ENCODE data around the gene FGF14. TPM values are rescaled to one million over a fixed set of nuclear protein-coding genes. Genes with fewer than 3 reads are reported as not detected.

Gene FGF14
- total RNA-seq, 2 experiments from 2014 or later = not detected

GRCh38 chr13:101708115-101708514 is 693.7 kb downstream of the FGF14 start:
- H3K4me3 ChIP-seq (ENCODE audit: low read depth, low read length, poor library complexity, severe bottlenecking) = no peak overlapping the region
- H3K79me2 ChIP-seq (ENCODE audit: insufficient read depth, low read depth, low read length) = no peaks in the 10 kb centered on the region
- no peaks in the 10 kb centered on the region for H3K4me1 ChIP-seq (ENCODE audit: insufficient read depth, low read length, poor library complexity, severe bottlenecking)
- TF ChIP-seq CTCF (conservative IDR thresholded peaks at IDR 0.05; ENCODE audit: low read length) (no peak), EZH2phosphoT487 (IDR thresholded peaks at IDR 0.05; ENCODE audit: borderline replicate concordance, low read depth, low read length) (no peak)
- no peak for DNase-seq (ENCODE audit: low spot score)
- H4K20me1 ChIP-seq (ENCODE audit: insufficient read depth, low read length) = no peaks in the 10 kb centered on the region
- H3K9me3 ChIP-seq (ENCODE audit: low read length) = no peaks in the 10 kb centered on the region
- H3K4me2 ChIP-seq (ENCODE audit: low read length) = no peak overlapping the region
- intact Hi-C loops (cut with micrococcal nuclease; ENCODE audit: unreplicated experiment) = no loop called here
- H2AFZ ChIP-seq (ENCODE audit: low read length) = no peak overlapping the region
- H3K27ac ChIP-seq (ENCODE audit: low read depth, low read length, poor library complexity, severe bottlenecking) = no peak overlapping the region
- no TSS peak for BruUV-seq (replicated peaks)
- no peaks in the 10 kb centered on the region for H3K9me2 ChIP-seq (ENCODE audit: insufficient read depth, low read length)
- no peaks in the 10 kb centered on the region for H3K36me3 ChIP-seq (ENCODE audit: insufficient read depth, low read length)
- CTCF ChIA-PET (ENCODE audit: unreplicated experiment) = no interaction called here
- POLR2A ChIA-PET = no interaction called here

- intact Hi-C loops (cut with micrococcal nuclease; ENCODE audit: unreplicated experiment) = no loop called here
- no peak for TF ChIP-seq EZH2phosphoT487 (IDR thresholded peaks at IDR 0.05; ENCODE audit: borderline replicate concordance, low read depth, low read length)
- no peak for TF ChIP-seq CTCF (conservative IDR thresholded peaks at IDR 0.05; ENCODE audit: low read length)
- H3K4me2 ChIP-seq (ENCODE audit: low read length) = no peak overlapping the region
- POLR2A ChIA-PET = interaction anchor here (0.7 kb wide), 1 partner anchor 479 kb away, joined by 3 read pairs; no protein-coding TSS in a partner anchor
- no peaks in the 10 kb centered on the region for H4K20me1 ChIP-seq (ENCODE audit: insufficient read depth, low read length)
- no peak for DNase-seq (ENCODE audit: low spot score)
- H3K79me2 ChIP-seq (ENCODE audit: insufficient read depth, low read depth, low read length) = no peaks in the 10 kb centered on the region
- H3K27ac ChIP-seq (ENCODE audit: low read depth, low read length, poor library complexity, severe bottlenecking) = no peak overlapping the region
- H3K4me3 ChIP-seq (ENCODE audit: low read depth, low read length, poor library complexity, severe bottlenecking) = no peak overlapping the region
- CTCF ChIA-PET (ENCODE audit: unreplicated experiment) = no interaction called here
- H2AFZ ChIP-seq (ENCODE audit: low read length) = no peak overlapping the region
- H3K36me3 ChIP-seq (ENCODE audit: insufficient read depth, low read length) = no peaks in the 10 kb centered on the region
- H3K9me3 ChIP-seq (ENCODE audit: low read length) = no peaks in the 10 kb centered on the region
- H3K9me2 ChIP-seq (ENCODE audit: insufficient read depth, low read length) = no peaks in the 10 kb centered on the region
- H3K4me1 ChIP-seq (ENCODE audit: insufficient read depth, low read length, poor library complexity, severe bottlenecking) = no peaks in the 10 kb centered on the region
- no TSS peak for BruUV-seq (replicated peaks)
Observed at GRCh38 chr13:101707659-101708058, 694.2 kb downstream of the FGF14 start.

- Histone ChIP-seq H3K4me3 (ENCODE audit: low read depth, low read length, poor library complexity, severe bottlenecking) (no peak overlapping the region), H3K27ac (ENCODE audit: low read depth, low read length, poor library complexity, severe bottlenecking) (no peak overlapping the region), H3K9me2 (ENCODE audit: insufficient read depth, low read length) (no peaks in the 10 kb centered on the region), H3K4me1 (ENCODE audit: insufficient read depth, low read length, poor library complexity, severe bottlenecking) (no peaks in the 10 kb centered on the region), H3K36me3 (ENCODE audit: insufficient read depth, low read length) (no peaks in the 10 kb centered on the region), H3K79me2 (ENCODE audit: insufficient read depth, low read depth, low read length) (no peaks in the 10 kb centered on the region), H4K20me1 (ENCODE audit: insufficient read depth, low read length) (no peaks in the 10 kb centered on the region), H3K4me2 (ENCODE audit: low read length) (no peak overlapping the region), H2AFZ (ENCODE audit: low read length) (no peak overlapping the region), H3K9me3 (ENCODE audit: low read length) (no peaks in the 10 kb centered on the region)
- BruUV-seq (replicated peaks) = no TSS peak
- ChIA-PET POLR2A (interaction anchor here (1.0 kb wide), 1 partner anchor 12 kb away, joined by 3 read pairs; no protein-coding TSS in a partner anchor), CTCF (ENCODE audit: unreplicated experiment) (no interaction called here)
- DNase-seq (ENCODE audit: low spot score) = no peak
- intact Hi-C loops (cut with micrococcal nuclease; ENCODE audit: unreplicated experiment) = no loop called here
- TF ChIP-seq CTCF (conservative IDR thresholded peaks at IDR 0.05; ENCODE audit: low read length) = no peak
- no peak for TF ChIP-seq EZH2phosphoT487 (IDR thresholded peaks at IDR 0.05; ENCODE audit: borderline replicate concordance, low read depth, low read length)
Observed at GRCh38 chr13:101706651-101707050, 695.2 kb downstream of the FGF14 start.
